ENCODE measurements around the gene AGL. TPM values are rescaled to one million over a fixed set of nuclear protein-coding genes. Genes with fewer than 3 reads are reported as not detected.

The AGL gene
- polyA plus RNA-seq, 2 of the 4 experiments (the other 2 are of a cell fraction), result 5.5 to 7.4 TPM

DNA sequence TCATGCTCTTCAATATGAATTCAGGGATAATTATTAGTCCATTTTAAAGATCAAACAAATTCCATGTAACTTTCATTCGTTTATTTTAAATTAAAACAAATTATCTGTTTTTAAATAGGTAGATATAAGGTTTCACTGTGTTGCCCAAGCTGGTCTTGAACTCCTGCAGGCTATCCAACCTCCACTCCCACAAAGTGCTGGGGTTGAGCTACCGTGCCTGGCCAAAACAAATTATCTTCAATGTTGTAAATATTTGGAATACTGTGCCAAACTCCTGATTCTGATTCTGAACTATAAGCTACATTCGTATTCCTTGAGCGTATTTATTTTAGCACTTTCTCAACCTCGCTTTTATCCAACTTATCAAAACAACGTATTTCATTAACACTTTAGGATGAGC, 19.6 kb downstream of the AGL start:
- TF ChIP-seq RNF2 (IDR thresholded peaks at IDR 0.05; ENCODE audit: borderline replicate concordance, low read depth), result no peak
- TF ChIP-seq, protein P1, sequence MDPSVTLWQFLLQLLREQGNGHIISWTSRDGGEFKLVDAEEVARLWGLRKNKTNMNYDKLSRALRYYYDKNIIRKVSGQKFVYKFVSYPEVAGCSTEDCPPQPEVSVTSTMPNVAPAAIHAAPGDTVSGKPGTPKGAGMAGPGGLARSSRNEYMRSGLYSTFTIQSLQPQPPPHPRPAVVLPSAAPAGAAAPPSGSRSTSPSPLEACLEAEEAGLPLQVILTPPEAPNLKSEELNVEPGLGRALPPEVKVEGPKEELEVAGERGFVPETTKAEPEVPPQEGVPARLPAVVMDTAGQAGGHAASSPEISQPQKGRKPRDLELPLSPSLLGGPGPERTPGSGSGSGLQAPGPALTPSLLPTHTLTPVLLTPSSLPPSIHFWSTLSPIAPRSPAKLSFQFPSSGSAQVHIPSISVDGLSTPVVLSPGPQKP (IDR thresholded peaks at IDR 0.05; ENCODE audit: low read depth, low read length), result no peak
- TF ChIP-seq ZNF302 (CRISPR knock-in tag; IDR thresholded peaks at IDR 0.05), result no peak
- no peak for TF ChIP-seq POLR2AphosphoS2 (conservative IDR thresholded peaks at IDR 0.05; ENCODE audit: low read length)
- TF ChIP-seq, protein P2, sequence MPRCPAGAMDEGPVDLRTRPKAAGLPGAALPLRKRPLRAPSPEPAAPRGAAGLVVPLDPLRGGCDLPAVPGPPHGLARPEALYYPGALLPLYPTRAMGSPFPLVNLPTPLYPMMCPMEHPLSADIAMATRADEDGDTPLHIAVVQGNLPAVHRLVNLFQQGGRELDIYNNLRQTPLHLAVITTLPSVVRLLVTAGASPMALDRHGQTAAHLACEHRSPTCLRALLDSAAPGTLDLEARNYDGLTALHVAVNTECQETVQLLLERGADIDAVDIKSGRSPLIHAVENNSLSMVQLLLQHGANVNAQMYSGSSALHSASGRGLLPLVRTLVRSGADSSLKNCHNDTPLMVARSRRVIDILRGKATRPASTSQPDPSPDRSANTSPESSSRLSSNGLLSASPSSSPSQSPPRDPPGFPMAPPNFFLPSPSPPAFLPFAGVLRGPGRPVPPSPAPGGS (IDR thresholded peaks at IDR 0.05), result no peak
- no peak for TF ChIP-seq RARB (CRISPR knock-in tag; IDR thresholded peaks at IDR 0.05)
- TF ChIP-seq, protein P3, sequence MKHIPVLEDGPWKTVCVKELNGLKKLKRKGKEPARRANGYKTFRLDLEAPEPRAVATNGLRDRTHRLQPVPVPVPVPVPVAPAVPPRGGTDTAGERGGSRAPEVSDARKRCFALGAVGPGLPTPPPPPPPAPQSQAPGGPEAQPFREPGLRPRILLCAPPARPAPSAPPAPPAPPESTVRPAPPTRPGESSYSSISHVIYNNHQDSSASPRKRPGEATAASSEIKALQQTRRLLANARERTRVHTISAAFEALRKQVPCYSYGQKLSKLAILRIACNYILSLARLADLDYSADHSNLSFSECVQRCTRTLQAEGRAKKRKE (CRISPR knock-in tag; IDR thresholded peaks at IDR 0.05; ENCODE audit: low read depth), result no peak
- TF ChIP-seq NFE2L2 (conservative IDR thresholded peaks at IDR 0.05; ENCODE audit: low read length), result no peak
- TF ChIP-seq PHF8 (IDR thresholded peaks at IDR 0.05; ENCODE audit: borderline replicate concordance, low read depth), result no peak
- TF ChIP-seq NPAS2 (CRISPR knock-in tag; IDR thresholded peaks at IDR 0.05; ENCODE audit: borderline replicate concordance), result no peak
- TF ChIP-seq CHD4 (IDR thresholded peaks at IDR 0.05; ENCODE audit: borderline replicate concordance), result no peak
- TF ChIP-seq MYC (IDR thresholded peaks at IDR 0.05; ENCODE audit: borderline replicate concordance, low read length), result no peak
- TF ChIP-seq ZC3H11A (IDR thresholded peaks at IDR 0.05), result no peak
- TF ChIP-seq CEBPB (IDR thresholded peaks at IDR 0.05), result no peak
- no peak for TF ChIP-seq JUN (IDR thresholded peaks at IDR 0.05)
- TF ChIP-seq HOXA7 (CRISPR knock-in tag; IDR thresholded peaks at IDR 0.05), result no peak
- TF ChIP-seq CHD2 (IDR thresholded peaks at IDR 0.05; ENCODE audit: low read length, partially characterized antibody), result no peak
- no peaks in the 10 kb centered on the region for H3K9me3 ChIP-seq
- no peak overlapping the region for H3K4me3 ChIP-seq
- no peak overlapping the region for H3K27ac ChIP-seq
- no peak for FAIRE-seq
- ATAC-seq, result no peak
- no peak for DNase-seq (ENCODE audit: low read depth in 1 of 2, low spot score in 1 of 2)
- CTCF ChIA-PET, result no interaction called here
- POLR2A ChIA-PET, result no interaction called here
- H3K4me1 ChIP-seq, result no peaks in the 10 kb centered on the region
- 80% methylated on average over 6 of the region's 6 CpGs for WGBS (ENCODE audit: missing lambda C conversion rate)
- no peak overlapping the region for H3K4me2 ChIP-seq

DNA sequence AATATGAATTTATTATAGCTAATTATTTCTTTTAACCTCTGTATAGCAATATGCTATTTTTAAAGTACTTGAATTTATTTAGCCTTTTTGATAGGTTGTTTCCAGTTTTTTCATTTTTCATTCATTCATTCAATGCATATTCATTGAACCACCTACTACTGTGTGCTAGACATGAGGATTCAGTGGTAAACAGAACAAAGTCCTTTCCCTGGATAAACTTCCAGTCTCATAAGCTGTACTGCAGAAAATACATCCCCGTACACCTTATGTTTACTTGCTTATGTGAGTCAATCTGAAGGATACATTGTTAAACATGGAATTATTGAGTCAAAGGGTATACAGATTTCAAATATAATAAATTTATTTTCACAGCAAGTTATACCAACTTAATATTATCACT, 21.9 kb downstream of the AGL start:
- CTCF ChIA-PET, result no interaction called here
- no peaks in the 10 kb centered on the region for H3K9me3 ChIP-seq
- 61% methylated on average over 1 of the region's 1 CpG for WGBS (ENCODE audit: missing lambda C conversion rate)
- POLR2A ChIA-PET, result no interaction called here
- TF ChIP-seq ZC3H11A (IDR thresholded peaks at IDR 0.05) (no peak), RFX5 (IDR thresholded peaks at IDR 0.05) (no peak), CHD4 (IDR thresholded peaks at IDR 0.05; ENCODE audit: borderline replicate concordance) (no peak)
- TF ChIP-seq, protein P1 (IDR thresholded peaks at IDR 0.05; ENCODE audit: low read depth, low read length), result no peak
- H3K27ac ChIP-seq, result no peak overlapping the region
- no peak for FAIRE-seq
- no peak overlapping the region for H3K4me2 ChIP-seq
- no peaks in the 10 kb centered on the region for H3K4me1 ChIP-seq
- DNase-seq (ENCODE audit: low read depth in 1 of 2, low spot score in 1 of 2), result no peak
- no peak overlapping the region for H3K4me3 ChIP-seq
- ATAC-seq, result no peak

DNA sequence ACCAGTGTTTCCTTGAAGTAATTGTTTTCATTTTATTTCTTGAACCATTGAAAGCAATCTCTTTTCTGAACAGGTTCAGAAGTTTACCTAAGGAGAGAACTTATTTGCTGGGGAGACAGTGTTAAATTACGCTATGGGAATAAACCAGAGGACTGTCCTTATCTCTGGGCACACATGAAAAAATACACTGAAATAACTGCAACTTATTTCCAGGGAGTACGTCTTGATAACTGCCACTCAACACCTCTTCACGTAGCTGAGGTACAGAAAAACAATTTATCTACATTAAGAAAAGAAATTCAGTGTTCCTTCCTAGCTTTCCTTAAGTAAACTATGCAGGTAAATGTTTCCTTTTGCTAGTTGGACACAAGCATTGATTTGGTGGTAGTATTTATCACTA, 27.4 kb downstream of the AGL start:
- no peak overlapping the region for H3K4me2 ChIP-seq
- no peak overlapping the region for H3K4me3 ChIP-seq
- WGBS (ENCODE audit: missing lambda C conversion rate), result 91% methylated on average over 3 of the region's 3 CpGs
- ATAC-seq, result no peak
- no peaks in the 10 kb centered on the region for H3K4me1 ChIP-seq
- no peak for DNase-seq (ENCODE audit: low read depth in 1 of 2, low spot score in 1 of 2)
- POLR2A ChIA-PET, result no interaction called here
- no peak for FAIRE-seq
- TF ChIP-seq ZC3H11A (IDR thresholded peaks at IDR 0.05), result no peak
- no peak for TF ChIP-seq MAFK (IDR thresholded peaks at IDR 0.05; ENCODE audit: partially characterized antibody)
- no peak for TF ChIP-seq ZFP36 (IDR thresholded peaks at IDR 0.05; ENCODE audit: borderline replicate concordance, partially characterized antibody)
- no peak for TF ChIP-seq NPAS2 (CRISPR knock-in tag; IDR thresholded peaks at IDR 0.05; ENCODE audit: borderline replicate concordance)
- TF ChIP-seq NR3C1 (IDR thresholded peaks at IDR 0.05), result no peak
- no peak for TF ChIP-seq POLR2AphosphoS2 (conservative IDR thresholded peaks at IDR 0.05; ENCODE audit: low read length)
- TF ChIP-seq SMC3 (IDR thresholded peaks at IDR 0.05), result no peak
- no peak for TF ChIP-seq ZNF302 (CRISPR knock-in tag; IDR thresholded peaks at IDR 0.05)
- TF ChIP-seq FOSL2 (IDR thresholded peaks at IDR 0.05), result no peak
- no peak for TF ChIP-seq FOSL2 (CRISPR knock-in tag; IDR thresholded peaks at IDR 0.05)
- no peak for TF ChIP-seq HOXB13 (CRISPR knock-in tag; IDR thresholded peaks at IDR 0.05; ENCODE audit: low read depth)
- no peak for TF ChIP-seq GATA3 (IDR thresholded peaks at IDR 0.05; ENCODE audit: borderline replicate concordance)
- TF ChIP-seq, protein P4, sequence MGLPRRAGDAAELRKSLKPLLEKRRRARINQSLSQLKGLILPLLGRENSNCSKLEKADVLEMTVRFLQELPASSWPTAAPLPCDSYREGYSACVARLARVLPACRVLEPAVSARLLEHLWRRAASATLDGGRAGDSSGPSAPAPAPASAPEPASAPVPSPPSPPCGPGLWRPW (IDR thresholded peaks at IDR 0.05), result no peak
- TF ChIP-seq ESRRA (IDR thresholded peaks at IDR 0.05; ENCODE audit: borderline replicate concordance, low read length), result no peak
- CTCF ChIA-PET, result no interaction called here
- no peak overlapping the region for H3K27ac ChIP-seq
- H3K9me3 ChIP-seq, result no peaks in the 10 kb centered on the region
